ENCODE data around the gene TRPM3.

DNA sequence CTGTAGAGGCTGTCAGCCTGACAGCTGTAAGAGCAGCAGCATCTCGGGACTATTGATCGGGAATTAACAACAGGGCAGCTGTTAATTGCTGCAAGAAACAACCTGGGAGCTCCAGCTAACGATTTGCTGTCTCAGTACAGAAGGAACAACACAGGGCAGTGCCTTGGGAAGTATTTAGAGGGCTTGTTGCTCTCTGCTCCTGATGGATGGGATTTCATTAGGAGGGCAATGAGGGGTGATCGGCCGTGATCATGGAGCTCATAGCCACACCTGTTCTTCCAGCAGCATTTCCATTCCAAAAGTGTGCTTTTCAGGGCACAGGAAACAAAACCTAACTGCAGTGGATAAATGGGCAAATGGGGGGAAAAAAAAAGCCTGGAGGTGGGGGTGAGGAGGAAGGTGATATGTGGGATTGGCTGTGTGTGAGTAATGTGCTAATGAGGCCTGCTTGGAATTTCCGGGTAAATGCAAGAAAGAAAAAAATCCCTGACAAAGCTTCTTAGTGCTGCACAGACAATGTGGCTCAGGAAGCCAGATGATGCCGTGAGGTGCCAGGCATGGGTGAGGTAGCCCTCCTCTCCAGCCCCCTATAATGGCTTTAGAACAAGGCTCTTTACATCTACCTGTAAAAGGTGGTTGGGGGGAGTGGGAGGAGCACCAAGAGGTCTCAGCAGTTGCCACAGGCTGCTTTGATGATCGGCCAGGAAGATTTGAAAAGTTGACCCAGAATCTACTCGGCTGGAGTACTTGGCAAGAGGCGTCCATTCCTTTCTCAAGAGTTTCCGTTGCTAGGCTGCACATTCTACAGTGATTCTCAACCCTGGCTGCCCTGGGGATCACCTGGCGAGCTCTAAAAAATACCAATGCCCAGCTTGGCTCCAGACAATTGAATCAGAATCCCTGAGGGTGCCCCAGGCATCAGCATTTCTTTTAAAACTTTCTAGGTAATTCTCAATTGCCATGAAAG lies 567.4 kb downstream of the TRPM3 start:
- no peak for TF ChIP-seq ZNF274 (IDR thresholded peaks at IDR 0.05; ENCODE audit: borderline replicate concordance, low read depth, low read length)
- TF ChIP-seq SRF (CRISPR knock-in tag; IDR thresholded peaks at IDR 0.05) = no peak
- TF ChIP-seq KLF16 (IDR thresholded peaks at IDR 0.05) = no peak
- TF ChIP-seq THRAP3 (IDR thresholded peaks at IDR 0.05; ENCODE audit: borderline replicate concordance) = no peak

All from K562 (cell line).